K562 (cell line): ENCODE data around the gene CPNE8.

Source experiments
- E2F1 ChIP-seq: sonication (generic); formaldehyde crosslinking; IDR thresholded peaks from 2 replicates; pipeline ENCODE4 v1.8.1; 2023; ENCODE audit warnings: mild to moderate bottlenecking, missing genetic modification reagents, moderate library complexity
- RFX1 ChIP-seq: fragments of 450-650 bp; IDR thresholded peaks from 2 replicates; pipeline ENCODE4 v1.6.1; 2016; ENCODE audit warnings: mild to moderate bottlenecking, moderate library complexity
- SIX5 ChIP-seq, 2 experiments: IDR thresholded peaks; 2 replicates each; pipeline ENCODE4 v1.6.1; 2011; ENCODE audit warnings: low read length in 2 of 2, borderline replicate concordance in 1 of 2, low read depth in 1 of 2, mild to moderate bottlenecking in 1 of 2, moderate library complexity in 1 of 2; ENCODE audit not compliant: insufficient read depth in 1 of 2
- TF ChIP-seq, protein P1 (sequence below), 3 experiments: IDR thresholded peaks in 2 of 3; conservative IDR thresholded peaks in 1 of 3; 2 replicates each; pipeline ENCODE4 v1.5.1; 2011 to 2012; ENCODE audit warnings: low read length in 3 of 3, mild to moderate bottlenecking in 3 of 3, control low read depth in 2 of 3, improper control_type of control experiment in 1 of 3, inconsistent platforms in 1 of 3, low read depth in 1 of 3, mixed read lengths in 1 of 3, moderate library complexity in 1 of 3; ENCODE audit not compliant: insufficient read depth in 2 of 3
- TF ChIP-seq, protein P2 (sequence below), 2 experiments: fragments of 250-450 bp in 1 of 2; fragments of 450-650 bp in 1 of 2; sonication (Bioruptor Pico) in 1 of 2; IDR thresholded peaks; 2 replicates each; pipeline versions ENCODE4 v1.6.1 to v1.8.0; 2016 to 2021; ENCODE audit warnings: mild to moderate bottlenecking in 2 of 2, moderate library complexity in 2 of 2, missing compliant biosample characterization in 1 of 2, missing genetic modification characterization in 1 of 2

DNA sequence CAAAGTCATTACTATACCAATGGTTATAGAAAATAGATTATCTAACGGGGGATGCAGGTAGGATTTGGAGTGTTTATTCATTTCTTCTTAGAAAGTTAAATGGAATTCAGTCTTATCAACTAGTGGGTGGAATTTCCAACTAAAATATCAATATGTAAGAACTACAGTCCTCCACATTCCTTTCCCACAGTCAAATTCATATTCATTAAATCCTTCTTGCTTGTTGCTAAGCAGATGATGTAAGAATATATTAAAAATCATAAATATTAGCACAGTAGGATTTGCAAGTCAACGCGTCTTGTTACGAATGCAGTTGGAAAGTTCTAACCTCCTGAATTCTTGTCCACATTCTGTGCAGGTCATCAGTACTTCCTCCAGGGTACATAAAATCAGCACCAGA lies 259.2 kb downstream of the CPNE8 start:
- no peak for TF ChIP-seq E2F1 (CRISPR knock-in tag)
- no peak for TF ChIP-seq RFX1
- no peak for TF ChIP-seq SIX5 (IDR thresholded peaks at IDR 0.05; ENCODE audit: borderline replicate concordance in 1 of 2, insufficient read depth in 1 of 2, low read depth in 1 of 2, low read length in 2 of 2)
- TF ChIP-seq, protein P1, sequence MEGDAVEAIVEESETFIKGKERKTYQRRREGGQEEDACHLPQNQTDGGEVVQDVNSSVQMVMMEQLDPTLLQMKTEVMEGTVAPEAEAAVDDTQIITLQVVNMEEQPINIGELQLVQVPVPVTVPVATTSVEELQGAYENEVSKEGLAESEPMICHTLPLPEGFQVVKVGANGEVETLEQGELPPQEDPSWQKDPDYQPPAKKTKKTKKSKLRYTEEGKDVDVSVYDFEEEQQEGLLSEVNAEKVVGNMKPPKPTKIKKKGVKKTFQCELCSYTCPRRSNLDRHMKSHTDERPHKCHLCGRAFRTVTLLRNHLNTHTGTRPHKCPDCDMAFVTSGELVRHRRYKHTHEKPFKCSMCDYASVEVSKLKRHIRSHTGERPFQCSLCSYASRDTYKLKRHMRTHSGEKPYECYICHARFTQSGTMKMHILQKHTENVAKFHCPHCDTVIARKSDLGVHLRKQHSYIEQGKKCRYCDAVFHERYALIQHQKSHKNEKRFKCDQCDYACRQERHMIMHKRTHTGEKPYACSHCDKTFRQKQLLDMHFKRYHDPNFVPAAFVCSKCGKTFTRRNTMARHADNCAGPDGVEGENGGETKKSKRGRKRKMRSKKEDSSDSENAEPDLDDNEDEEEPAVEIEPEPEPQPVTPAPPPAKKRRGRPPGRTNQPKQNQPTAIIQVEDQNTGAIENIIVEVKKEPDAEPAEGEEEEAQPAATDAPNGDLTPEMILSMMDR (IDR thresholded peaks at IDR 0.05 in 2 of 3, conservative IDR thresholded peaks at IDR 0.05 in 1 of 3; ENCODE audit: insufficient read depth in 2 of 3, low read depth in 1 of 3, low read length in 3 of 3), result no peak
- TF ChIP-seq, protein P2, sequence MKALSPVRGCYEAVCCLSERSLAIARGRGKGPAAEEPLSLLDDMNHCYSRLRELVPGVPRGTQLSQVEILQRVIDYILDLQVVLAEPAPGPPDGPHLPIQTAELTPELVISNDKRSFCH (CRISPR knock-in tag; IDR thresholded peaks at IDR 0.05), result no peak
- TF ChIP-seq, protein P2 (tag; IDR thresholded peaks at IDR 0.05), result no peak
